Stimulated activated naive CD8-positive, alpha-beta T cell treated with anti-CD3 and anti-CD28 coated beads, Interleukin-15, Interleukin-2, amounts not matched to agents 100 ng/mL and 50 ng/mL, for 24 hours (primary cell): ENCODE data around the gene AGAP2.
"Not testable (repeated sequence)": the region's sequence is repeated elsewhere in the genome, so short reads cannot be mapped to it uniquely, and the experiment has no call there.

Experiments
- H3K27ac Mint-ChIP-seq: one replicate; pipeline ENCODE4 v1.8.0; 2021; ENCODE audit warnings: mild to moderate bottlenecking, mixed read lengths
- H3K27me3 Mint-ChIP-seq: one replicate; pipeline ENCODE4 v1.8.0; 2021; ENCODE audit warnings: mixed read lengths
- H3K36me3 Mint-ChIP-seq: one replicate; pipeline ENCODE4 v1.8.0; 2021; ENCODE audit warnings: low read depth, mixed read lengths
- H3K4me1 Mint-ChIP-seq: one replicate; pipeline ENCODE4 v1.8.0; 2021; ENCODE audit warnings: low read depth, mixed read lengths
- H3K4me3 Mint-ChIP-seq: one replicate; pipeline ENCODE4 v1.8.0; 2021; ENCODE audit warnings: mild to moderate bottlenecking, mixed read lengths
- H3K9me3 Mint-ChIP-seq: one replicate; pipeline ENCODE4 v1.8.0; 2021; ENCODE audit warnings: mixed read lengths

Gene AGAP2

GRCh38 chr12:57693659-57694458 is 44.7 kb downstream of the AGAP2 start, which contains the start of gene OS9:
OS9 (plus strand) TSS chr12:57694132; CDS start chr12:57694162, 30 bp downstream.
- H3K9me3 Mint-ChIP-seq, result no peaks in the 10 kb centered on the region
- H3K27me3 Mint-ChIP-seq, result peaks cover 4% of the 10 kb centered on the region
- no peaks in the 10 kb centered on the region for H3K4me1 Mint-ChIP-seq
- H3K4me3 Mint-ChIP-seq, result no peak within 1 kb of the TSS
- no peak within 1 kb of the TSS for H3K27ac Mint-ChIP-seq
- H3K36me3 Mint-ChIP-seq, result peaks cover 33% of the 10 kb centered on the region

GRCh38 chr12:57693317-57693658 is 45.3 kb downstream of the AGAP2 start:
- H3K27ac Mint-ChIP-seq, result no peak overlapping the region
- H3K27me3 Mint-ChIP-seq, result peaks cover 8% of the 10 kb centered on the region
- H3K36me3 Mint-ChIP-seq, result peaks cover 28% of the 10 kb centered on the region
- no peaks in the 10 kb centered on the region for H3K9me3 Mint-ChIP-seq
- H3K4me3 Mint-ChIP-seq, result no peak overlapping the region
- no peaks in the 10 kb centered on the region for H3K4me1 Mint-ChIP-seq

GRCh38 chr12:57692500-57692899 is 46.0 kb downstream of the AGAP2 start:
- H3K4me3 Mint-ChIP-seq, result no peak overlapping the region
- H3K36me3 Mint-ChIP-seq, result peaks cover 21% of the 10 kb centered on the region
- no peaks in the 10 kb centered on the region for H3K4me1 Mint-ChIP-seq
- peaks cover 12% of the 10 kb centered on the region for H3K27me3 Mint-ChIP-seq
- H3K9me3 Mint-ChIP-seq, result no peaks in the 10 kb centered on the region
- H3K27ac Mint-ChIP-seq, result no peak overlapping the region

- no peaks in the 10 kb centered on the region for H3K36me3 Mint-ChIP-seq
- H3K27me3 Mint-ChIP-seq, result peaks cover 39% of the 10 kb centered on the region
- H3K27ac Mint-ChIP-seq, result no peak overlapping the region
- no peak overlapping the region for H3K4me3 Mint-ChIP-seq
- H3K4me1 Mint-ChIP-seq, result no peaks in the 10 kb centered on the region
- H3K9me3 Mint-ChIP-seq, result no peaks in the 10 kb centered on the region
These were observed 49.6 kb downstream of the AGAP2 start for GRCh38 chr12:57688931-57689330.

DNA sequence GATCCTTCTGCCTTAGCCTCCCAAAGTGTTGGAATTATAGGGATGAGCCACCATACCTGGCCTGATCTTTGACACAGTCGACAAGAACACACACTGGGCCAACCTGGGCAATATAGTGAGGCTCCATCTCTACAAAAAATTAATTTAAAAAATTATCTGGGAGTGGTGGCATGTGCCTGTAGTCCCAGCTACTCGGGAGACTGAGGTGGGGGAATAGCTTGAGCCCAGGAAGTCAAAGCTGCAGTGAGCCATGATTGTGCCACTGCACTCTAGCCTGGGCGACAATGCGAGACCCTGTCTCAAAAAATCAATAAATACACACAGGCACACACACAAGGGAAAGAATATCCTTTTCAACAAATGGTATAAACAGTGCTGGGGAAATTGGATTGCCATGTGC is 50.7 kb downstream of the AGAP2 start:
- H3K36me3 Mint-ChIP-seq, result no peaks in the 10 kb centered on the region
- no peak overlapping the region for H3K4me3 Mint-ChIP-seq
- no peaks in the 10 kb centered on the region for H3K4me1 Mint-ChIP-seq
- H3K27me3 Mint-ChIP-seq, result peaks cover 40% of the 10 kb centered on the region
- no peaks in the 10 kb centered on the region for H3K9me3 Mint-ChIP-seq
- H3K27ac Mint-ChIP-seq, result no peak overlapping the region

- H3K4me1 Mint-ChIP-seq, result no peaks in the 10 kb centered on the region
- peaks cover 5% of the 10 kb centered on the region for H3K9me3 Mint-ChIP-seq
- H3K36me3 Mint-ChIP-seq, result no peaks in the 10 kb centered on the region
- H3K27ac Mint-ChIP-seq, result no peak overlapping the region
- H3K4me3 Mint-ChIP-seq, result no peak overlapping the region
- peaks cover 7% of the 10 kb centered on the region for H3K27me3 Mint-ChIP-seq
These were observed 58.8 kb downstream of the AGAP2 start for GRCh38 chr12:57679697-57680096.

DNA sequence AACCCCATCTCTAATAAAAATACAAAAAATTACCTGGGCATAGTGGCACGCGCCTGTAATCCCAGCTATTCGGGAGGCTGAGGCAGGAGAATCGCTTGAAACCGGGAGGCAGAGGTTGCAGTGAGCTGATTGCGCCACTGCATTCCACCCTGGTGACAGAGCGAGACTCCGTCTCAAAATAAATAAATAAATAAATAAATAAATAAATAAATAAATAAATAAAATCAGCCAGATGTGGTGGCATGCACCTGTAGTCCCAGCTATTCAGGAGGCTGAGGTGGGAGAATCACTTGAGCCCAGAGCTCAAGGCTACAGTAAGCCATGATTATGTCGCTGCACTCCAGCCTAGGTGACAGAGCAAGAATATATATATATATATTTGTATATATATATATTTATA is 60.6 kb downstream of the AGAP2 start:
- H3K4me3 Mint-ChIP-seq, H3K9me3 Mint-ChIP-seq, H3K27ac Mint-ChIP-seq, H3K4me1 Mint-ChIP-seq, H3K36me3 Mint-ChIP-seq, H3K27me3 Mint-ChIP-seq: not testable (repeated sequence)

- no peaks in the 10 kb centered on the region for H3K4me1 Mint-ChIP-seq
- H3K27ac Mint-ChIP-seq, result no peak overlapping the region
- H3K9me3 Mint-ChIP-seq, result no peaks in the 10 kb centered on the region
- no peaks in the 10 kb centered on the region for H3K36me3 Mint-ChIP-seq
- peaks cover 3% of the 10 kb centered on the region for H3K27me3 Mint-ChIP-seq
- H3K4me3 Mint-ChIP-seq, result no peak overlapping the region
These were observed 63.9 kb downstream of the AGAP2 start for GRCh38 chr12:57674691-57675090.
